ENCODE measurements around the gene C16orf54.
"Not testable (repeated sequence)": the region's sequence is repeated elsewhere in the genome, so short reads cannot be mapped to it uniquely, and the experiment has no call there.

Gene C16orf54

DNA sequence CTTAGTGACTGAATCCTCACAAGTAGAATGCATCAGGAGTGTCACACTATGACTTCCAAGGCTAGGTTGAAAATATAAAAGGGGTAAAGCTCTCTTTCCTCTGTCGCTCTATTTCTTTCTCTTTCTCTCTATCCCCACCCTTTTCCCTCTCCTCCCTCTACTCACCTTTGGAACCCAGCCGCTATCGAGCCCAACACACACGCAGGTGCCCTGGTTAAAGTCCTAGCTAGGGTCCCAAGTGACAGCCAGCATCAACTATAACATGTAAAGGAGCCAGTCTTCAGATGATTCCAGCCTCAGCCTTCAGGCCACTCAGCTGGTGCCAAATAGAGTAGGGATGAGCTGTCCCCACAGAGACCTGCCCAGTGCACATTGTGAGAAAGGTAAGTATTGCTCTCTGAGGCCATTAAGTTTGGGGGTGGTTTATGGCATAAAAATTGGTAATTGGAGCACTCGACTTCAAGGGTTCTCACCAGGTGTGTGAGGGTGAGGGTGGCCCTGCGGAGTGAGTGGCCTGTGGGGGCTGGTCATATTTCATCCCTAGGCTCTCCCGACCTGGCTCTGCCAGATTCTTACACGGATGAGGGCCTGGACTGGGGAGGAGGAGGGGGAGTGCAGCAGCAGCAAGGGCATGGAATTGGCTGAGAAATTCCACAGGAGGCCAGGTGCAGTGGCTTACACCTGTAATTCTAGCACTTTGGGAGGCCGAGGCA, 14.9 kb upstream of the C16orf54 start:
- TF ChIP-seq, protein P1, sequence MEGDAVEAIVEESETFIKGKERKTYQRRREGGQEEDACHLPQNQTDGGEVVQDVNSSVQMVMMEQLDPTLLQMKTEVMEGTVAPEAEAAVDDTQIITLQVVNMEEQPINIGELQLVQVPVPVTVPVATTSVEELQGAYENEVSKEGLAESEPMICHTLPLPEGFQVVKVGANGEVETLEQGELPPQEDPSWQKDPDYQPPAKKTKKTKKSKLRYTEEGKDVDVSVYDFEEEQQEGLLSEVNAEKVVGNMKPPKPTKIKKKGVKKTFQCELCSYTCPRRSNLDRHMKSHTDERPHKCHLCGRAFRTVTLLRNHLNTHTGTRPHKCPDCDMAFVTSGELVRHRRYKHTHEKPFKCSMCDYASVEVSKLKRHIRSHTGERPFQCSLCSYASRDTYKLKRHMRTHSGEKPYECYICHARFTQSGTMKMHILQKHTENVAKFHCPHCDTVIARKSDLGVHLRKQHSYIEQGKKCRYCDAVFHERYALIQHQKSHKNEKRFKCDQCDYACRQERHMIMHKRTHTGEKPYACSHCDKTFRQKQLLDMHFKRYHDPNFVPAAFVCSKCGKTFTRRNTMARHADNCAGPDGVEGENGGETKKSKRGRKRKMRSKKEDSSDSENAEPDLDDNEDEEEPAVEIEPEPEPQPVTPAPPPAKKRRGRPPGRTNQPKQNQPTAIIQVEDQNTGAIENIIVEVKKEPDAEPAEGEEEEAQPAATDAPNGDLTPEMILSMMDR (IDR thresholded peaks at IDR 0.05; ENCODE audit: low read depth, low read length): no peak
- no peak for DNase-seq (ENCODE audit: extremely low read depth, low read depth)

DNA sequence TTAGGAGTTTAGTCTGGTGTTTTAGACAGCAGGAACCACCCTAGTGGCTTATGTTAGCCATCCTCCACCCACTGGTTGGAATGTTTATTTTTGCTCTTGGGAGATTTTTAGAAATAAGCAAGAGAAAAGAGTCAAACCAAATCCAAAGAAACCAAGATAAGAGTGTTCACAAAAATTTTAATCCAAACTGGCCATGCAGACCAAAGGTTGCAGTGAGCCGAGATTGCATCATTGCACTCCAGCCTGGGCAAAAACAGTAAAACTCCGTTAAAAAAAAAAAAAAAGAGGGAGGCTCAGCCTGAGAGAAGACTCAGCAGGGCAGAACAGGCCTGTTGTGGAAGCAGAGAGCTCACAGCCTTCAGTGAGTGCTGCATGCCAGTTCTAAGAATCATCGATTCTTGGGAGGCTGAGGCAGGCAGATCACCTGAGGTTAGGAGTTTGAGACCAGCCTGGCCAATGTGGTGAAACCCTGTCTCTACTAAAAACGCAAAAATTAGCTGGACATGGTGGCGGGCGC, 12.2 kb upstream of the C16orf54 start:
- TF ChIP-seq, protein P1 (IDR thresholded peaks at IDR 0.05; ENCODE audit: low read depth, low read length): peak; percentile 25
- DNase-seq (ENCODE audit: extremely low read depth, low read depth): peak; percentile 15

DNA sequence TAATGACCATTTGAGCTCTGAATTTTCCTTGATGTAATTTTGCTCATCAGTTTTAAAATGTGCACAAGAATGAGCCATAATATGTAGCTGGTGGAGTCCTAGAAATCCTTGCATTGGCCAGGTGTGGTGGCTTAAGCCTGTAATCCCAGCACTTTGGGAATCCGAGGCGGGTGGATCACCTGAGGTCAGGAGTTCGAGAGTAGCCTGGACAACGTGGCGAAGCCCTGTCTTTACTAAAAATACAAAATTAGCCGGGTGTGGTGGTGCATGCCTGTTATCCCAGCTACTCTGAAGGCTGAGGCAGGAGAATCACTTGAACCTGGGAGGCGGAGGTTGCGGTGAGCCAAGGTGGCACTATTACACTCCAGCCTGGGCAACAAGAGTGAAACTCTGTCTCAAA, 11.3 kb upstream of the C16orf54 start:
- DNase-seq (ENCODE audit: extremely low read depth, low read depth): not testable (repeated sequence)

DNA sequence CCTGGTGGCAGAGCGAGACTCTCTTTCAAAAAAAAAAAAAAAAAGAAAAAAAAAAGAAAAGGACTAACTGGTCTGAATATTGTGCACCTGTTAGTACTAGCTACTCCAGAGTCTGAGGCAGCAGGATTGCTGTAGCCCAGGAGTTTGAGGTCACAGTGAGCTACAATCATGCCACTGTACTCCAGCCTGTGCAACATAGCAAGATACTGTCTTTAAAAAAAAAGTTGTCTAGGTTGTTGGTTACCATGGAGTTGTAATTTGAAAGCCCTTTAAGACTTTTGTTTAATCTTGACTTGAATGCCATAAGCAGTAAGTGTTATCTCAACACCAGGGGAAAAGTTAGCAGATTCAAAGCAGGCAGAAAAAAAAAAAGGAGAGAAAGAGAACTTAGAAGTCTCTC, 10.9 kb upstream of the C16orf54 start:
- TF ChIP-seq, protein P1 (IDR thresholded peaks at IDR 0.05; ENCODE audit: low read depth, low read length): no peak
- no peak for DNase-seq (ENCODE audit: extremely low read depth, low read depth)

DNA sequence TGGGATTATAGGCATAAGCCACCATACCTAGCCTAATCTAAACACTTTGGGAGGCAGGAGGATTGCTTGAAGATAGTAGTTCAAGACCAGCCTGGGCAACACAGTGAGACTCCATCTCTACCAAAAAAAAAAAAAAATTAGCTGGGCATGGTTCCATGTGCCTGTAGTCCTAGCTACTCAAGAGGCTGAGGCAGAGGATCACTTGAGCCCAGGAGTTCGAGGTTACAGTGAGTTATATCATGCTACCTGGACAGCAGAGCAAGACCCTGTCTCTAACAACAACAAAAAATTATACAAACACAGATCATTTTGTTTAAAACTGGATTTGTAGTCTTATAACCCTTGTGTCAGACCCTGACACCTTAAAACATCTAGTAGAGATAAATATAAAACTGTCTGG, 7.7 kb upstream of the C16orf54 start:
- TF ChIP-seq, protein P1 (IDR thresholded peaks at IDR 0.05; ENCODE audit: low read depth, low read length): no peak
- no peak for DNase-seq (ENCODE audit: extremely low read depth, low read depth)

DNA sequence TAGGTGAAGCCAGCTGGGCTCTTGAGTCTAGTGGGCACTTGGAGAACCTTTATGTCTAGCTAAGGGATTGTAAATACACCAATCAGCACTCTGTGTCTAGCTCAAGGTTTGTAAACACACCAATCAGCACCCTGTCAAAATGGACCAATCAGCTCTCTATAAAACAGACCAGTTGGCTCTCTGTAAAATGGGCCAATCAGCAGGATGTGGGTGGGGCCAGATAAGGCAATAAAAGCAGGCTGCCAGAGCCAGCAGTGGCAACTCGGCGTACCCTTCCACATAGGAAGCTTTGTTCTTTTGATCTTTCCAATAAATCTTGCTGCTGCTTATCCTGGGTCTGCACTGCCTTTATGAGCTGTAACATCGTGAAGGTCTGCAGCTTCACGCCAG, 3.0 kb upstream of the C16orf54 start:
- not testable (repeated sequence) for DNase-seq (ENCODE audit: extremely low read depth, low read depth)

DNA sequence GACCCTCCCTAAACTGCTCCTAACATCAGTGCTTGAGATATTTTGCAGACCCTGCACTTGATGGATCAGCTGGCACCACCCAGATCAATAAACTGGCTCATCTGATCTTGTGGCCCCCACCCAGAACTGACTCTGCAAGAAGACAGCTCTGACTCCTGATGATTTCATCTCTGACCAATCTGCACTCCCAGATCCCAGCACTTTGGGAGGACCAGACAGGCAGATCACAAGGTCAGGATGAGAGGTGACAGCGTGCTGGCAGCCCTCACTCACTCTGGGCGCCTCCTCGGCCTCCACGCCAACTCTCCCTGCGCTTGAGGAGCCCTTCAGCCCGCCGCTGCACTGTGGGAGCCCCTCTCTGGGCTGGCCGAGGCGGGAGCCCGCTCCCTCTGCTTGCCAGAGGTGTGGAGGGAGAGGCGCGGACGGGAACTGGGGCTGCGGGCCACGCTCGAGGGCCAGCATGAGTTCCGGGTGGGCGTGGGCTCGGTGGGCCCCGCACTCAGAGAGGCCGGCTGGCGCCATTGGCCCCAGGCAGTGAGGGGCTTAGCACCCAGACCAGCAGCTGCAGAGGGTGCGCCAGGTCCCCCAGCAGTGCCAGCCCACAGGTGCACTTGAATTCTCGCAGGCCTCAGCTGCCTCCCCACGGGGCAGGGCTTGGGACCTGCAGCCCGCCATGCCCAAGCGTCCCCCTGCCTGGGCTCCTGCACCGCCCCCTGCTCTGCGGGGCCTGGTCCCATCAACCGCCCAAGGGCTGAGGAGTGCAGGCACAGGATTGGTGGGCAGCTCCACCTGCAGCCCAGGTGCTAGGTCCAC, 2.4 kb upstream of the C16orf54 start:
- TF ChIP-seq, protein P1 (IDR thresholded peaks at IDR 0.05; ENCODE audit: low read depth, low read length): no peak
- no peak for DNase-seq (ENCODE audit: extremely low read depth, low read depth)

DNA sequence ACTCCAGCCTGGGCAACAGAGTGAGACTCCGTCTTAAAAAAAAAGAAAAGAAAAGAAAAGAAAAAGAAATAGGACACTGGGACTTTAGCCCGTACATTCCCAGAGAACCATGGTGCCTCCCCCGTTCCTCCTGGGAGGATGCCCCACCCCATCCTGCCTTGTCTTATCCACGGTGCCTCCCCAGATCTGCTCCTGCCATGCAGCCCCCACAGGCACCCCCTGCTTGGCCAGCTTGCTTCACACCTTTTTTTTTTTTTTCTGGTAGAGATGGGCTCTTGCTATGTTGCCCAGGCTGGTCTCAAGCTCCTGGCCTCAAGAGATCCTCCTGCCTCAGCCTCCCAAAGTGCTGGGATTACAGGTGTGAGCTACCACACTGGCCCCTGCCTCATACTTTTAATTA, 728 bp upstream of the C16orf54 start:
- DNase-seq (ENCODE audit: extremely low read depth, low read depth): not testable (repeated sequence)

Measured in AG09319 (cell line).